Rectal smooth muscle tissue (tissue), 1 donor: ENCODE data around the gene MRPL28.
"Not testable (repeated sequence)": the region's sequence is repeated elsewhere in the genome, so short reads cannot be mapped to it uniquely, and the experiment has no call there.

Source experiments
- H3K27ac ChIP-seq: one replicate; pipeline ENCODE4 v1.7.0; 2013; ENCODE audit warnings: low read depth, low read length, inconsistent platforms
- H3K27me3 ChIP-seq: one replicate; pipeline ENCODE4 v1.7.0; 2013; ENCODE audit warnings: low read length; ENCODE audit not compliant: control insufficient read depth, insufficient read depth
- H3K36me3 ChIP-seq: one replicate; pipeline ENCODE4 v1.7.0; 2013; ENCODE audit warnings: low read length; ENCODE audit not compliant: control insufficient read depth, insufficient read depth
- H3K4me1 ChIP-seq: one replicate; pipeline ENCODE4 v1.7.0; 2013; ENCODE audit warnings: low read length; ENCODE audit not compliant: control insufficient read depth, insufficient read depth
- H3K4me3 ChIP-seq: one replicate; pipeline ENCODE4 v1.7.0; 2013; ENCODE audit warnings: low read length
- H3K9ac ChIP-seq: one replicate; pipeline ENCODE4 v1.7.0; 2013; ENCODE audit warnings: low read length

Gene MRPL28

DNA sequence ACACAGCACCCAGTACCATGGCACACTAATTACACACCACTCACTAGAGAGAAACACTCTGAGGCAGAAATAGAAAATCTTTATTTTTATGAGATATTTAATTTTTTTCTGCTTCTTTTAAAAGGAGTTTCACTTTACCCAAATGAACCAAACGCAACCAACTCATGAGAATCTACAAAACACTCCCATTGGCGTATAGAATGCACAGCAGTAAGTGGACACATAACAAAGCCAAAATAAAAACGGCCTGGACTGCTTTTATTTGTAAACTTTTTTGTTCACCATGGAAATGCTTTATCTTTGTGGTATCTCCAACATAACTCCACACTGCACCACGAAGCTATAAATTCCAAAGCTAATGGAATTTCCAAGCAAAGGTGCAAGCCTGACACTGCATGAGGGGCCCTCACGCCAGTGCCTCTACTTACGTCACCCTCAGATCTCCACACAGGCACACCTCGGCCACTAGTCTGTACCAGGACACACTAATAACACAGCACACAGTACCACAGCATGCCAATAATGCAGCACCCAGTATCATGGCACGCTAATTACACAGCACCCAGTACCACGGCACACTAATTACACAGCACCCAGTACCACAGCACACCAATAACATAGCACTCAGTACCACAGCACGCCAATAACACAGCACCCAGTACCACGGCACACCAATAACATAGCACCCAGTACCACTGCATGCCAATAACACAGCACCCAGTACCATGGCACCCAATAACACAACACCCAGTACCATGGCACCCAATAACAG, 35.3 kb downstream of the MRPL28 start:
- H3K9ac ChIP-seq, H3K4me3 ChIP-seq, H3K27me3 ChIP-seq, H3K4me1 ChIP-seq, H3K27ac ChIP-seq, H3K36me3 ChIP-seq: not testable (repeated sequence)

DNA sequence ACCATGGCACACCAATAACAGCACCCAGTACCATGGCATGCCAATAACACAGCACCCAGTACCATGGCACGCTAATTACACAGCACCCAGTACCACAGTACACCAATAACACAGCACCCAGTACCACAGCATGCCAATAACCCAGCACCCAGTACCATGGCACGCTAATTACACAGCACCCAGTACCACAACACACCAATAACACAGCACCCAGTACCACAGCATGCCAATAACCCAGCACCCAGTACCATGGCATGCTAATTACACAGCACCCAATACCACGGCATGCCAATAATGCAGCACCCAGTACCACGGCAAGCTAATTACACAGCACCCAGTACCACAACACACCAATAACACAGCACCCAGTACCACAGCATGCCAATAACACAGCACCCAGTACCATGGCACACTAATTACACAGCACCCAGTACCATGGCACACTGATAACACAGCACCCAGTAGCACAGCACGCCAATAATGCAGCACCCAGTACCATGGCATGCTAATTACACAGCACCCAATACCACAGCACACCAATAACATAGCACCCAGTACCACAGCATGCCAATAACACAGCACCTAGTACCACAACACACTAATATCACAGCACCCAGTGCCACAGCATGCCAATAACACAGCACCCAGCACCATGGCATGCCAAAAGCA, 36.0 kb downstream of the MRPL28 start:
- H3K4me3 ChIP-seq, H3K36me3 ChIP-seq, H3K27ac ChIP-seq, H3K4me1 ChIP-seq, H3K27me3 ChIP-seq, H3K9ac ChIP-seq: not testable (repeated sequence)

DNA sequence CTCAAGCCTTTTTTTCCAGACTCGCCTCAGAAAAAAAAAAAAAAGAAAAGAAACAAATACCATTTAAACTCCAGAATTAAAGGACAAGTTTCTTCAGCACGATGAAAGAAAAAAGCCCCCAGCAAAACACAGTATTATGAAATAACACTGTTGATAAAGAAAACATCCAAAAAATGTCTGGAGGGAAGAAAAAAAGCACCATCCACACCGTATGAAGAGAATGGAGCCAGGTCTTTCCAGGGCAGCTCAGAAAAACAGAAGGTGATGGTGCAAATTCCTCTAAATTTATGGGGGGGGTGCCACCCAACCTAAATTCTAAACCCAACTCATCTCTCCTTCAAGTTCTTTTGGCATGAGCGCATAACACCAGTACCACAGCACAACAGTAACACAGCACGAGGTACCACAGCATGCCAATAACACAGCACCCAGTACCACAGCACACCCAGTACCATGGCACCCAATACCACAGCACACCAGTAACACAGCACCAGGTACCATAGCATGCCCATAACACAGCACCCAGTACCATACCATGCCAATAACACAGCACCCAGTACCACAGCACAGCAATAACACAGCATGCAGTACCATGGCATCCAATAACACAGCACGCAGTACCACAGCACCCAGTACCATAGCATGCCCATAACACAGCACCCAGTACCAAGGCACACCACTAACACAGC, 36.8 kb downstream of the MRPL28 start:
- H3K27ac ChIP-seq = no peak overlapping the region
- H3K9ac ChIP-seq = no peak overlapping the region
- H3K4me1 ChIP-seq = no peaks in the 10 kb centered on the region
- H3K27me3 ChIP-seq = no peaks in the 10 kb centered on the region
- no peak overlapping the region for H3K4me3 ChIP-seq
- no peaks in the 10 kb centered on the region for H3K36me3 ChIP-seq

DNA sequence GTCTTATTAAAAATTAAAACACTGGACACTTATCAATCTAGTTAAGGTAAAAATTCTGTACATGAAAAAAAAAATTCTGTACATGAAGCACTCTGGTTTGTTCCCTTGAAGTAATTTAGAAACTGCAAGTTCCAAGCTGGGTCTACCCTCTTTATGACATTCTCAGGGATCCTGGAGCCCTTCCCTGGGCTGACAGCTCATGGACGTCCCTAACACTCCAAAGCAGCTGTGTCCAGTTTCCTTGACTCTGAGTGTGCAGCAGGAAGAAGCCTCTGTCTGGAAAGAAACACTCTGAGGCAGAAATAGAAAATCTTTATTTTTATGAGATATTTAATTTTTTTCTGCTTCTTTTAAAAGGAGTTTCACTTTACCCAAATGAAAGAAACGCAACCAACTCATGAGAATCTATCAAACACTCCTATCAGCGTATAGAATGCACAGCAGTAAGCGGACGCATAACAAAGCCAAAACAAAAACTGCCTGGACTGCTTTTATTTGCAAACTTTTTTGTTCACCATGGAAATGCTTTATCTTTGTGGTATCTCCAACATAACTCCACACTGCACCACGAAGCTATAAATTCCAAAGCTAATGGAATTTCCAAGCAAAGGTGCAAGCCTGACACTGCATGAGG, 39.0 kb downstream of the MRPL28 start:
- not testable (repeated sequence) for H3K27me3 ChIP-seq, H3K27ac ChIP-seq, H3K4me3 ChIP-seq, H3K4me1 ChIP-seq, H3K36me3 ChIP-seq, H3K9ac ChIP-seq

DNA sequence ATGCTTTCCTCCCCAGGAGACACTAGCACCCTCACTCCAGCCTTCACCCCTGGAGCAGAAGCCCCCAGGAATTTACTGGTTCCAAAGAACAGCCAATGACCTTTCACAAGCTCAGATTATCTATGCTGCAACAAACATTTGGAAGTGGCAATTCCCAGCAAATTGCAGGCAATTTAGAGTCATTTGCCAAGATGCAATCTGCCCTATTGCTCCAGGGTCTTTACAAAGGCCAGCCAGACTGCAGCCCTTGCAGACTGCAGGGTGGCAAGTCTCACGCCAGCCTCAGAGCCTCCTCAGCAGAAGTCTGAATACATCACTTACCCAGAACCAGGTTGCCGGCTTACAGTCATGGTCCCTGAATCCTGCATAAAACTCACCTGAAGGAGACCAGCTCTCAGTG, 39.6 kb downstream of the MRPL28 start:
- H3K27me3 ChIP-seq = no peaks in the 10 kb centered on the region
- no peak overlapping the region for H3K4me3 ChIP-seq
- H3K4me1 ChIP-seq = no peaks in the 10 kb centered on the region
- H3K36me3 ChIP-seq = no peaks in the 10 kb centered on the region
- H3K27ac ChIP-seq = no peak overlapping the region
- no peak overlapping the region for H3K9ac ChIP-seq

DNA sequence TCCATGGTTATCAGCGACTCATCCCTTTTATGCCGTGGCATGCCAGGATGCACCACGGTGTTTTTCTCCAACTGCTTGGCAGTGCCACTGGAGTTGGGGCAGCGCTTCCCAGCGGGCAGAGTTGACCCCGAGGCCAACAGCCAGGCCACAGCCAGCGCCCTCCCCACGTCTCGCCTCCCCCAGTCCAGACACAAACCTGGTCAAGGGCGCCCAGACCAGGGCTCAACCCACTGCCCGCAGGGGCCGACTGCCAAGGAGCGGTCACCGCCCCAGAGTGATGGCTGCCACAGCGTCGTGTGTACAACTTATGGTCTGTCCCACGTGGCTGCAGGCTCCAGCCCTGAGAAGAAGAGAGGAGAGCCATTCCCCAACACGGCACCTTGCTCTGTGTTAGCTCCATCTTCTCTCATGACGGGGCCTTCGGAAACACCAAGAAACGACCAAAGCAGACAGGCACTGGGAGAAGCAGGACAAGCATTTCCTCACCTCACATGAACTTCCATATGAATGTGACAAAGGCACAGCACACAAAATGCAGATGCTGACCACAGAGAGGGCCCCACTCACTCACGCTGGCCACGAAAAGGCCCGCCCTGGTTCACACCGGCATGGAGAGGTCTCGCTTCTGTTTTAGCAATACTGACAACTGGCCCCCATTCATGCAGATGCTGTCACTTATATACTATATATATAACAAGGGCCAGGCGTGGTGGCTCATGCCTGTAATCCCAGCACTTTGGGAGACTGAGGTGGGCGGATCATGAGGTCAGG, 44.8 kb downstream of the MRPL28 start:
- Histone ChIP-seq H3K4me1 (no peaks in the 10 kb centered on the region), H3K36me3 (no peaks in the 10 kb centered on the region), H3K9ac (no peak overlapping the region), H3K27ac (no peak overlapping the region), H3K27me3 (no peaks in the 10 kb centered on the region), H3K4me3 (no peak overlapping the region)

DNA sequence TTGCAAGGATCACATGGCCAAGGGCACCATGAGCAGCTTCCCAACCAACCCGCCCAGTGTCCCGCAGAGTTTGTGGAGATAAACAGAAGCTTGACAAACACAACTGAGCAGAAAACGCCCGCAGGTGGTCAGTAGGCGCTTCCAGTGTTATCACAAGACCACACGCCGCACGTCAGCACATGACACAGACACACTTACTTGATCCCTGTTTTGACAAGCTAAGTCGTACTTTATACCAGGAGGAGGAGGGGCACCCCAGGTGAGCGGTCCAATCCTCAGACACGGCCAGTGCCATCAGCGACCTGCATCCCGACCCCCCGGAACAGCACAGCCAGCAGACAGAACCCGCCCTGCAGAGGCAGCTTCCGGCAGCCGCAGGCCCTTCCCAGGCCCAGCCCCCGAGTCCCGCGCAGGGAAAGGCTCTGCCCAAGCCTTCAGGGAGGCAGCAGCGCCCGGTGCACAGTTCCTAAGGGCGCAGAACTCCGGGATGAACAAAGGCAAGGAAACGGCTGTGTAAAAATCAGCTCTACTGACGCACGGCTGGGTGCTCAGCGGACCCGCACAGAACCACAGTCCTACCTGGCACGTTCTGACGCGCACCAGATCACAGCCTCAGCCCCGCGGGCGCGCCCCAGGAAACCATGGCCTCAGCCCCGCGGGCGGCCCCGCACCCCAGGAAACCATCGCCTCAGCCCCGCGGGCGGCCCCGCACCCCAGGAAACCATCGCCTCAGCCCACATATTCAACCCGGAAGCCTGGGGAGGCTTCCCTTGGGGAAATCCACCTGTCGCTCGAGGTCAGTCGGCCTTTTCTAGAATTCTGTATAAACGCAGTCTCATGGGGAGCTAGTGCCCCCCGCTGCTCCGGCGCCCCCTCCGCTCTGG, 45.6 kb downstream of the MRPL28 start:
- Histone ChIP-seq H3K4me3 (no peak overlapping the region), H3K36me3 (no peaks in the 10 kb centered on the region), H3K9ac (no peak overlapping the region), H3K27ac (no peak overlapping the region), H3K4me1 (no peaks in the 10 kb centered on the region), H3K27me3 (no peaks in the 10 kb centered on the region)

DNA sequence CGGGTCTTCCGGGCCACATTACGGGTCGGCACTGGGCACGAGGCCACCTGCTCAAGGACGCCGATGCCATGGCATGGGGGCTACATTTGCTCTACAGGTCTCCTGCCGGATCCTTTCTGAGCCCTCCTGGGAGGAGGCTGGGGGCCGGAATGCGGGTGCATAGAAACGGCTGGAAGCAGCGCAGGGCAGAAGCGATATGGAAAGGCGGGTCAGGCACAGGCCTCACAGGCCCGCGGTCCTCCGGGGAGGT, 46.2 kb downstream of the MRPL28 start:
- H3K4me1 ChIP-seq = no peaks in the 10 kb centered on the region
- no peak overlapping the region for H3K4me3 ChIP-seq
- no peak overlapping the region for H3K27ac ChIP-seq
- H3K36me3 ChIP-seq = peaks cover 2% of the 10 kb centered on the region
- H3K27me3 ChIP-seq = no peaks in the 10 kb centered on the region
- no peak overlapping the region for H3K9ac ChIP-seq

DNA sequence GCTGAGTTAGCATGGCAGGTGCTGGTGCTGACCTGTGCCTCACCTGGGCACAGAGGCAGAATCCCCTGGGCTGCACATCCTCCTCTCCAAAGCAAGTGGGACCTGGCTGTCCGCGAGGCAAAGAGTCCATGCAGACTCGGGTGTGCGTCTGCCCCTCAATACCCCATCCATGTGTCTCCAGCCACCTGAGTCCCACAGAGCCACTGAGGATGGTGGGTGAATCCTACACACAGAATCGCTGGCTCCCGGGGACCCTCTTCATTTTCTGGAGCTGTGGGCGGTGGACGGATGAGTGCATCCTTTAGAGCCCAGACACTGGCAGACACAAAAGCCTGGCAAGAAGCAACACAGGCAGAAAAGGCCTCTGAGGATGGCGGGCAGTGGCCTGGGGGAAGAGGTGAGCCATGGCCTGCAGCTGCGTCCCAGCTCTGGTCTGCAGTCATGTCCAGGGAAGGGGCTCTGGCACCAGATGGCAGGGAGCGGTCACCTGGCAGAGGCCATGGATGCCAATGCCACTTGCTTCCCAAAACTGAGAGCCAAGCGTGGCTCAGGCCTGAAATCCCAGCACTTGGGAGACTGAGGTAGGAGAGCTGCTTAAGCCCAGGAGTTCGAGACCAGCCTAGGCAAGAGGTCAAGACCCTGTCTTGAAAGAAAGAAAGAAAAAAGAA, 47.7 kb downstream of the MRPL28 start:
- H3K36me3 ChIP-seq = peaks cover 13% of the 10 kb centered on the region
- no peak overlapping the region for H3K9ac ChIP-seq
- no peaks in the 10 kb centered on the region for H3K27me3 ChIP-seq
- no peaks in the 10 kb centered on the region for H3K4me1 ChIP-seq
- H3K27ac ChIP-seq = no peak overlapping the region
- H3K4me3 ChIP-seq = no peak overlapping the region

DNA sequence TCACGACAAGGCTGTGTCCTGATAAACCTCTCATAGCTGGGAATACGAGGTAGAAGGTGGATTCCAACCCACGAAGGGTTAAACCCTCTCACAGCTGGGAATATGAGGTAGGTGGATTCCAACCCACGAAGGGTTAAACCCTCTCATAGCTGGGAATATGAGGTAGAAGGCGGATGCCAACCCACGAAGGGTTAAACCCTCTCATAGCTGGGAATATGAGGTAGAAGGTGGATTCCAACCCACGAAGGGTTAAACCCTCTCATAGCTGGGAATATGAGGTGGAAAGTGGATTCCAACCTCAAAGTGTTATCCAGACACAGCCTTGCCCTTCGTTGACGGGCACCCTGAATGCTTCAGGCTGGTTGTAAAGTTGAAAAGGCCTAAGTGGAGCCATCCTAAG, 48.8 kb downstream of the MRPL28 start:
- Histone ChIP-seq H3K36me3 (peaks cover 13% of the 10 kb centered on the region), H3K9ac (no peak overlapping the region), H3K4me3 (no peak overlapping the region), H3K27ac (no peak overlapping the region), H3K27me3 (no peaks in the 10 kb centered on the region), H3K4me1 (no peaks in the 10 kb centered on the region)

DNA sequence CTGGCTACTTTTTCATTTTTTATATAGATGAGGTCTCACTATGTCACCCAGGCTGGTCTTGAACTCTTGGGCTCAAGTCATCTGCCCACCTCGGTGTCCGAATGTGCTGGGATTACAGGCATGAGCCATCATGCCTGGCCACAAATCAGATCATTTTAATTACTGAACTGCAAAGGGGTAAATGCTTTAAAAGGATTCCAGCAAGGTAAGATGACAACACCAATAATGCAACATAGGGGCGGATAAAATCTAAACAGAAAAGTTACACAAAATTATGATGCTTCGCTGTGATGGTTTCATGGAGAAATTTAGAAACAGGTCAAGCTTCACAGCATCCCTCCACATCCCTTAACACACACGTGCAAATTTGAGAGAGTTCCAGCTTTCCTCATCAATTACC, 50.1 kb downstream of the MRPL28 start:
- H3K27ac ChIP-seq = no peak overlapping the region
- H3K9ac ChIP-seq = no peak overlapping the region
- H3K27me3 ChIP-seq = no peaks in the 10 kb centered on the region
- H3K36me3 ChIP-seq = peaks cover 13% of the 10 kb centered on the region
- no peaks in the 10 kb centered on the region for H3K4me1 ChIP-seq
- no peak overlapping the region for H3K4me3 ChIP-seq
